Neuronal stem cell (in vitro differentiated cells): ENCODE results near the gene TRIM24.

Experiments
- DNase-seq: peaks from one replicate; pipeline ENCODE4 v3.0.0-alpha.2; 2013; ENCODE audit warnings: low spot score
- H2AFZ ChIP-seq: one replicate; pipeline ENCODE4 v1.6.1; 2013; ENCODE audit warnings: mild to moderate bottlenecking, low read length, inconsistent platforms
- H2AK5ac ChIP-seq: 2 replicates; pipeline ENCODE4 v1.6.1; 2013; ENCODE audit warnings: low read depth, mild to moderate bottlenecking, inconsistent platforms, low read length, moderate library complexity, mixed read lengths
- H2BK120ac ChIP-seq: 2 replicates; pipeline ENCODE4 v1.6.1; 2013; ENCODE audit warnings: low read depth, mild to moderate bottlenecking, inconsistent platforms, low read length, moderate library complexity, mixed read lengths
- H2BK12ac ChIP-seq: one replicate; pipeline ENCODE4 v1.6.1; 2013; ENCODE audit warnings: low read length, inconsistent platforms
- H2BK15ac ChIP-seq: 2 replicates; pipeline ENCODE4 v1.6.1; 2013; ENCODE audit warnings: mild to moderate bottlenecking, low read length, inconsistent platforms, mixed read lengths
- H2BK5ac ChIP-seq: one replicate; pipeline ENCODE4 v1.6.1; 2013; ENCODE audit warnings: inconsistent platforms, mild to moderate bottlenecking, low read length, moderate library complexity
- H3K14ac ChIP-seq: one replicate; pipeline ENCODE4 v1.6.1; 2013; ENCODE audit warnings: low read length, inconsistent platforms
- H3K18ac ChIP-seq: 2 replicates; pipeline ENCODE4 v1.6.1; 2013; ENCODE audit warnings: low read length, inconsistent platforms
- H3K23ac ChIP-seq: 2 replicates; pipeline ENCODE4 v1.6.1; 2013; ENCODE audit warnings: low read depth, mild to moderate bottlenecking, mixed read lengths, low read length, inconsistent platforms; ENCODE audit not compliant: poor library complexity
- H3K27ac ChIP-seq: replicated peaks from 3 replicates; pipeline ENCODE4 v1.5.1; 2013; ENCODE audit warnings: low read length, inconsistent platforms
- H3K27me3 ChIP-seq, 3 experiments: 2 replicates each; pipeline ENCODE4 v1.6.1; 2013; ENCODE audit warnings: low read length in 3 of 3, mild to moderate bottlenecking in 2 of 3, inconsistent platforms in 1 of 3, low read depth in 1 of 3, mixed read lengths in 1 of 3, moderate library complexity in 1 of 3; ENCODE audit not compliant: control insufficient read depth in 3 of 3, insufficient read depth in 3 of 3
- H3K36me3 ChIP-seq, 2 donors: replicated peaks in 1 of 2; 2 replicates each; pipeline ENCODE4 v1.6.1; 2013; ENCODE audit warnings: low read length in 2 of 2; ENCODE audit not compliant: control insufficient read depth in 2 of 2, insufficient read depth in 2 of 2
- H3K4ac ChIP-seq: 2 replicates; pipeline ENCODE4 v1.6.1; 2013; ENCODE audit warnings: inconsistent platforms, mild to moderate bottlenecking, low read length, moderate library complexity
- H3K4me1 ChIP-seq, 2 donors: 1 replicate in 1 of 2; 2 replicates in 1 of 2; pipeline ENCODE4 v1.6.1; 2013; ENCODE audit warnings: low read length in 2 of 2, low read depth in 1 of 2; ENCODE audit not compliant: control insufficient read depth in 2 of 2, insufficient read depth in 1 of 2
- H3K4me2 ChIP-seq: one replicate; pipeline ENCODE4 v1.6.1; 2013; ENCODE audit warnings: mild to moderate bottlenecking, low read length, inconsistent platforms; ENCODE audit not compliant: insufficient read depth, poor library complexity, severe bottlenecking
- H3K4me3 ChIP-seq, 2 donors: 2 replicates each; pipeline ENCODE4 v1.5.1; 2013; ENCODE audit warnings: low read length in 2 of 2, mild to moderate bottlenecking in 2 of 2, inconsistent platforms in 1 of 2, moderate library complexity in 1 of 2
- H3K79me1 ChIP-seq: one replicate; pipeline ENCODE4 v1.6.1; 2013; ENCODE audit warnings: low read depth, mild to moderate bottlenecking, inconsistent platforms, low read length, moderate library complexity
- H3K9ac ChIP-seq: one replicate; pipeline ENCODE4 v1.6.1; 2013; ENCODE audit warnings: mild to moderate bottlenecking, low read depth, low read length, inconsistent platforms; ENCODE audit not compliant: poor library complexity
- H3K9me3 ChIP-seq, 2 donors: replicated peaks in 1 of 2; 2 replicates each; pipeline versions ENCODE3 to v1.6.1; 2013; ENCODE audit warnings: low read length in 2 of 2, mild to moderate bottlenecking in 2 of 2, inconsistent platforms in 1 of 2, low read depth in 1 of 2, mixed read lengths in 1 of 2, moderate library complexity in 1 of 2; ENCODE audit not compliant: control insufficient read depth in 2 of 2, insufficient read depth in 1 of 2
- H4K8ac ChIP-seq: one replicate; pipeline ENCODE4 v1.6.1; 2013; ENCODE audit warnings: low read depth, mild to moderate bottlenecking, inconsistent platforms, low read length, moderate library complexity
- H4K91ac ChIP-seq: one replicate; pipeline ENCODE4 v1.6.1; 2013; ENCODE audit warnings: low read length, low read depth, mild to moderate bottlenecking, inconsistent platforms; ENCODE audit not compliant: poor library complexity
- WGBS, 2 donors: extraction: QIAGEN DNeasy Blood & Tissue Kit; methylation state at CpG; one replicate each; pipeline ENCODE4 v1.1.7; 2013; ENCODE audit warnings: missing lambda C conversion rate in 2 of 2, mixed read lengths in 1 of 2; ENCODE audit not compliant: insufficient read length in 2 of 2, insufficient replicate concordance in 1 of 2; ENCODE audit errors: extremely low coverage in 2 of 2; 5-methylcytosine and 5-hydroxymethylcytosine counted together

Gene TRIM24

GRCh38 chr7:138584696-138585095 lies 124.6 kb downstream of the TRIM24 start:
- Histone ChIP-seq H2BK12ac (no peak overlapping the region), H2BK5ac (no peak overlapping the region), H3K4me2 (no peak overlapping the region), H2AFZ (no peak overlapping the region), H3K4ac (no peak overlapping the region), H3K4me1 (no peaks in the 10 kb centered on the region), H4K8ac (no peak overlapping the region), H3K4me3 (no peak overlapping the region), H4K91ac (no peak overlapping the region), H3K36me3 (peaks cover 9 to 85% of the 10 kb centered on the region in 2 donors), H3K27me3 (no peaks in the 10 kb centered on the region), H3K27ac (no peak overlapping the region), H3K23ac (no peak overlapping the region), H3K79me1 (no peaks in the 10 kb centered on the region), H3K9ac (no peak overlapping the region), H2AK5ac (no peak overlapping the region), H2BK15ac (no peak overlapping the region), H2BK120ac (no peak overlapping the region), H3K18ac (no peak overlapping the region), H3K14ac (no peak overlapping the region), H3K9me3 (peaks cover 2 to 3% of the 10 kb centered on the region in 2 donors)
- no CpG with 5 or more reads among the region's 4 CpGs for WGBS, 2 donors
- DNase-seq, result no peak

- no peak overlapping the region for H4K91ac ChIP-seq
- H4K8ac ChIP-seq, result no peak overlapping the region
- no peak overlapping the region for H3K9ac ChIP-seq
- no peak overlapping the region for H3K14ac ChIP-seq
- no peak overlapping the region for H3K4me3 ChIP-seq
- no peaks in the 10 kb centered on the region for H3K27me3 ChIP-seq
- H3K23ac ChIP-seq, result no peak overlapping the region
- no peak for DNase-seq
- H3K4me1 ChIP-seq, result no peaks in the 10 kb centered on the region
- WGBS, 2 donors, result no CpG with 5 or more reads among the region's 5 CpGs
- H2AFZ ChIP-seq, result no peak overlapping the region
- H2BK120ac ChIP-seq, result no peak overlapping the region
- H2BK12ac ChIP-seq, result no peak overlapping the region
- no peak overlapping the region for H3K4me2 ChIP-seq
- no peak overlapping the region for H3K18ac ChIP-seq
- no peak overlapping the region for H2BK5ac ChIP-seq
- peaks cover 2 to 3% of the 10 kb centered on the region in 2 donors for H3K9me3 ChIP-seq
- H3K4ac ChIP-seq, result no peak overlapping the region
- H3K27ac ChIP-seq, result no peak overlapping the region
- no peaks in the 10 kb centered on the region for H3K79me1 ChIP-seq
- peaks cover 6 to 85% of the 10 kb centered on the region in 2 donors for H3K36me3 ChIP-seq
- no peak overlapping the region for H2AK5ac ChIP-seq
- no peak overlapping the region for H2BK15ac ChIP-seq
Observed at GRCh38 chr7:138585283-138585993, 125.4 kb downstream of the TRIM24 start.

- no peak overlapping the region for H2AFZ ChIP-seq
Observed at GRCh38 chr7:138587485-138587884, 127.4 kb downstream of the TRIM24 start.

GRCh38 chr7:138588986-138589385 lies 128.9 kb downstream of the TRIM24 start:
- H2BK15ac ChIP-seq, result no peak overlapping the region
- no peak overlapping the region for H2AFZ ChIP-seq
- no peak overlapping the region for H2BK120ac ChIP-seq
- H4K91ac ChIP-seq, result no peak overlapping the region
- peaks cover 0 to under 1% of the 10 kb centered on the region in 2 donors for H3K9me3 ChIP-seq
- no peak overlapping the region for H3K4me3 ChIP-seq
- no peaks in the 10 kb centered on the region for H3K4me1 ChIP-seq
- H3K27ac ChIP-seq, result no peak overlapping the region
- no peak overlapping the region for H3K9ac ChIP-seq
- H3K18ac ChIP-seq, result no peak overlapping the region
- H3K4me2 ChIP-seq, result no peak overlapping the region
- WGBS, 2 donors, result no CpG with 5 or more reads among the region's 2 CpGs
- H3K23ac ChIP-seq, result no peak overlapping the region
- no peak overlapping the region for H3K14ac ChIP-seq
- no peak overlapping the region for H3K4ac ChIP-seq
- no peaks in the 10 kb centered on the region for H3K79me1 ChIP-seq
- H3K27me3 ChIP-seq, result no peaks in the 10 kb centered on the region
- peaks cover 2 to 51% of the 10 kb centered on the region in 2 donors for H3K36me3 ChIP-seq
- DNase-seq, result no peak
- no peak overlapping the region for H2AK5ac ChIP-seq
- H4K8ac ChIP-seq, result no peak overlapping the region
- H2BK12ac ChIP-seq, result no peak overlapping the region
- H2BK5ac ChIP-seq, result no peak overlapping the region

More at GRCh38 chr7:138587485-138587884, 127.4 kb downstream of the TRIM24 start:
- H4K8ac ChIP-seq, result no peak overlapping the region
- no peak overlapping the region for H3K14ac ChIP-seq
- no peak overlapping the region for H2BK5ac ChIP-seq
- H4K91ac ChIP-seq, result no peak overlapping the region
- no peak overlapping the region for H2BK120ac ChIP-seq
- no peak overlapping the region for H2BK12ac ChIP-seq
- H3K9me3 ChIP-seq, result peaks cover 0 to 3% of the 10 kb centered on the region in 2 donors
- H3K4me1 ChIP-seq, result no peaks in the 10 kb centered on the region
- H3K79me1 ChIP-seq, result no peaks in the 10 kb centered on the region
- H3K18ac ChIP-seq, result no peak overlapping the region
- H3K4me2 ChIP-seq, result no peak overlapping the region
- no peak overlapping the region for H2BK15ac ChIP-seq
- H3K36me3 ChIP-seq, result peaks cover 3 to 66% of the 10 kb centered on the region in 2 donors
- H3K4ac ChIP-seq, result no peak overlapping the region
- no peak overlapping the region for H3K27ac ChIP-seq
- DNase-seq, result no peak
- H2AK5ac ChIP-seq, result no peak overlapping the region
- no peaks in the 10 kb centered on the region for H3K27me3 ChIP-seq
- H3K23ac ChIP-seq, result no peak overlapping the region
- no CpG with 5 or more reads among the region's 4 CpGs for WGBS, 2 donors
- no peak overlapping the region for H3K9ac ChIP-seq
- H3K4me3 ChIP-seq, result no peak overlapping the region
